Right atrium auricular region (tissue), 2 donors: Measurements from ENCODE around the gene DNAJA3. TPM values are rescaled to one million over a fixed set of nuclear protein-coding genes. Genes with fewer than 3 reads are reported as not detected.

ENCODE experiments used
- DNase-seq: peaks from one replicate; pipeline ENCODE4 v3.0.0-alpha.2; 2019; ENCODE audit warnings: low spot score
- H3K27ac ChIP-seq, 2 donors: fragments of 200-600 bp; sonication (generic); 1 replicate in 1 of 2; 2 replicates in 1 of 2; pipeline ENCODE4 v1.5.1; 2016 to 2019
- H3K27me3 ChIP-seq, 2 donors: fragments of 200-600 bp; sonication (generic); one replicate each; pipeline versions ENCODE4 v1.5.1 to v1.6.0; 2017 to 2019
- H3K36me3 ChIP-seq: fragments of 200-600 bp; sonication (generic); one replicate; pipeline ENCODE4 v1.5.1; 2016
- H3K4me1 ChIP-seq, 2 donors: fragments of 200-600 bp; sonication (generic); one replicate each; pipeline versions ENCODE4 v1.5.1 to v1.6.0; 2017 to 2019
- H3K4me3 ChIP-seq, 2 donors: fragments of 200-600 bp; sonication (generic); 1 replicate in 1 of 2; 2 replicates in 1 of 2; pipeline ENCODE4 v1.5.1; 2017 to 2019; ENCODE audit warnings: mild to moderate bottlenecking in 1 of 2, moderate library complexity in 1 of 2
- H3K9me3 ChIP-seq, 2 donors: fragments of 200-600 bp; sonication (generic); one replicate each; pipeline ENCODE4 v1.5.1; 2019
- total RNA-seq, 2 donors: library from RNA; depleted of rRNA; stranded (reverse); fragments of >200 nt; gene quantifications; one replicate each; pipeline ENCODE4 v1.1.0, GENCODE V29; 2016
- TF ChIP-seq, protein P1 (sequence below), 2 donors: fragments of 200-600 bp; sonication (generic); IDR thresholded peaks; one replicate each; pipeline ENCODE4 v1.5.1; 2019; ENCODE audit warnings: antibody characterized with exemption in 2 of 2

Gene DNAJA3
- total RNA-seq, 2 donors from 2014 or later: 47.6 to 50.5 TPM

DNA sequence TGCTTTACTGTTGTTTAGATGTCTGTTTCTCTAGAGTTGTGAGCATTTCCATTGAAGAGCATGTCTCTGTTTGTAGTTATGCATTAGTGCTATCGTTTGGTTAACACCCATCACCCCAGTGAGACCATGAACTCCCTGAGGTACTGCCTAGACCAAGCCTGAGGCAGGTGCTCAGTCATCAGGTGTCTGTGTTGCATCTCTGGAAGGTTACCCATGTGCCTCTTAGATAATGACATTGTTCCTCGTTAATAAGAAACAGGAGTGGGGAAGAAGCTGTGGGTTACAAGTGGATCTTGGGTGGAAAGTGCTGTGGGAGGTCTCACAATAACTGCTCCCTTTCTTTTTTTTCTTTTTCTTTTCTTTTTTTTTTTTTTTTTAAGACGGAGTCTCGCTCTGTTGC is 18.3 kb downstream of the DNAJA3 start:
- H3K4me1 ChIP-seq: no peaks in the 10 kb centered on the region
- no peak overlapping the region for H3K27ac ChIP-seq
- TF ChIP-seq, protein P1, sequence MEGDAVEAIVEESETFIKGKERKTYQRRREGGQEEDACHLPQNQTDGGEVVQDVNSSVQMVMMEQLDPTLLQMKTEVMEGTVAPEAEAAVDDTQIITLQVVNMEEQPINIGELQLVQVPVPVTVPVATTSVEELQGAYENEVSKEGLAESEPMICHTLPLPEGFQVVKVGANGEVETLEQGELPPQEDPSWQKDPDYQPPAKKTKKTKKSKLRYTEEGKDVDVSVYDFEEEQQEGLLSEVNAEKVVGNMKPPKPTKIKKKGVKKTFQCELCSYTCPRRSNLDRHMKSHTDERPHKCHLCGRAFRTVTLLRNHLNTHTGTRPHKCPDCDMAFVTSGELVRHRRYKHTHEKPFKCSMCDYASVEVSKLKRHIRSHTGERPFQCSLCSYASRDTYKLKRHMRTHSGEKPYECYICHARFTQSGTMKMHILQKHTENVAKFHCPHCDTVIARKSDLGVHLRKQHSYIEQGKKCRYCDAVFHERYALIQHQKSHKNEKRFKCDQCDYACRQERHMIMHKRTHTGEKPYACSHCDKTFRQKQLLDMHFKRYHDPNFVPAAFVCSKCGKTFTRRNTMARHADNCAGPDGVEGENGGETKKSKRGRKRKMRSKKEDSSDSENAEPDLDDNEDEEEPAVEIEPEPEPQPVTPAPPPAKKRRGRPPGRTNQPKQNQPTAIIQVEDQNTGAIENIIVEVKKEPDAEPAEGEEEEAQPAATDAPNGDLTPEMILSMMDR (IDR thresholded peaks at IDR 0.05): no peak
- DNase-seq: no peak
- H3K9me3 ChIP-seq: no peaks in the 10 kb centered on the region
- no peak overlapping the region for H3K4me3 ChIP-seq
- H3K36me3 ChIP-seq: peaks cover 100% of the 10 kb centered on the region
- H3K27me3 ChIP-seq: no peaks in the 10 kb centered on the region

DNA sequence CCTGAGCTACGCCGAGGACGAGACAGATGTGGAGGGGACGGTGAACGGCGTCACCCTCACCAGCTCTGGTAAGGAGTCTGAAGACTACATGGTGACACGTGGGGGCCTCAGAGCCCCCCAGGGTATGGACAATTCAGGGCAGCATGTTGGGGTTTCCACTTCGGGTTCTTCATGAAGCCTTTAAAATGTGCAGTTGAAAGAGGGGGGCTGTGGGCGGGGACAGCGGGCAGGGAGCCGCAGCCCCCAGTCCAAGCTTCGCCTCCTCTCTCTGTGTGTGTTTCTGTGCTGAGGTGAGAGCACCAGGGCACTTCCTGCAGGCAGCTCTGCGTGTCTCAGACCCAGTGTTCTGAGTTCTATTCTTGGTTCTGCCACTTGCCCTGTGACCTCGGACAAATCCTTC is 24.8 kb downstream of the DNAJA3 start:
- Histone ChIP-seq H3K36me3 (peaks cover 91% of the 10 kb centered on the region), H3K4me3 (no peak overlapping the region), H3K27me3 (no peaks in the 10 kb centered on the region), H3K27ac (no peak overlapping the region), H3K4me1 (no peaks in the 10 kb centered on the region), H3K9me3 (no peaks in the 10 kb centered on the region)
- TF ChIP-seq, protein P1 (IDR thresholded peaks at IDR 0.05): no peak
- no peak for DNase-seq

DNA sequence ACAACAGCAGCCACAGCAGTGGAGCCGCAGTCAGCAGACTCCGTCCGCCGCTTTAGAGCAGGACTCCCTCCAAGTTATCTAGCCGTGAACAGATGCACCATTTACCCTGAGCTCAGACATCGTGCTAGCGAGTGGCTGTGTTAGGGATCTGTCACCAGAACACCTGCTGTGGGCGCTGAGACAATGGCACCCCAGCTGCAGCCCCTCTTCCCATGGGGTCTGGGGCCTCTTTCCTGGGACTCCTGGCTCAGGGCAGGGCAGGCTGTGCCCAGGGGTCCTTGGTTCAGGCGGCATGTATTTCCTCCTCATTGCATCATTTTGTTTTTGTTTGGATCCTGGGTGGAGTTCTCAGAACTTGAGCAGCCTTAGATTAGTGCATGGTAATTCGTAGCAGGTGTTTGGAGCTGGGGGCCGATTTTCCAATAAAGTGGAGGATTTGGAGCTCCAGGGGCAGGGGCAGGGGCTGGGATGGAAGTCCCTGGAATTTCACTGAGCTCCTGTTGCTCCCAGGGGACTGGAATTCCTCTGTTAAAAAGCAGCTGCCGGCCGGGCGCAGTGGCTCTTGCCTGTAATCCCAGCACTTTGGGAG is 25.4 kb downstream of the DNAJA3 start:
- Histone ChIP-seq H3K36me3 (peaks cover 91% of the 10 kb centered on the region), H3K4me3 (no peak overlapping the region), H3K4me1 (no peaks in the 10 kb centered on the region), H3K27me3 (no peaks in the 10 kb centered on the region), H3K27ac (no peak overlapping the region), H3K9me3 (no peaks in the 10 kb centered on the region)
- TF ChIP-seq, protein P1 (IDR thresholded peaks at IDR 0.05): no peak
- no peak for DNase-seq

DNA sequence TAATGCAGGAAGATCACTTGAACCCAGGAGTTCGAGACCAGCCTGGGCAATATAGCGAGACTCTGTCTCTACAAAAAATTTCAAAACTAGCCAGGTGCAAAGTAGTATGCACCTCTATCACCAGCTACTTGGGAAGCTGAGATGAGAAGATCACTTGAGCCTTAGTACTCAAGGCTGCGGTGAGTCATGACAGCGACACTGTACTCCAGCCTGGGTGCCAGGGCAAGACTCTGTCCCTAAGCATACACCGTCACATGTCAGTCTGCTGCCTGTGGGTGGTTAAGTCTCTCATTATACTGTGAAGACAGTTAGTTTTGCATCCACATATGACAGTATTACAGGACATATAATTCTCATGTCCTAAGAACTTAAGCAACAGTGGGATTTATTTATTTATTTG is 27.0 kb downstream of the DNAJA3 start:
- Histone ChIP-seq H3K27me3 (no peaks in the 10 kb centered on the region), H3K27ac (no peak overlapping the region), H3K9me3 (no peaks in the 10 kb centered on the region), H3K4me3 (no peak overlapping the region), H3K4me1 (no peaks in the 10 kb centered on the region), H3K36me3 (peaks cover 91% of the 10 kb centered on the region)
- TF ChIP-seq, protein P1 (IDR thresholded peaks at IDR 0.05): no peak
- DNase-seq: no peak

DNA sequence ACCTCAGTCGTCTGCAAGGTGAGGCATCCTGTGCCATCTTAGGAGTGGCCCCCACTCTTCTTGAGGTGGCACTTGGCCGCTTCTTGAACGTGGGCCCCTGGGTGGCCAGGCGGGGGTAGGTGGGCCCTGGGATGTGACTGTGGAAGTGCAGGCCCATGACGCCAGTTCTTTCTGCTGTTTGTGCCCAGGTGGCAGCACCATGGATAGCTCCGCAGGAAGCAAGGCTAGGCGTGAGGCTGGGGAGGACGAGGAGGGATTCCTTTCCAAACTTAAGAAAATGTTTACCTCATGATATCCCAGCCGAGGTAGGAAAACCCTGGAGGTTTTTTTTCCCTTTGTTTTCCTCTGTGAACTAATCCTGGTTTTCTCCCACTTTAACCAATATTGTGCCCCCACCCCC is 29.0 kb downstream of the DNAJA3 start:
- no peaks in the 10 kb centered on the region for H3K9me3 ChIP-seq
- no peak overlapping the region for H3K27ac ChIP-seq
- H3K4me1 ChIP-seq: no peaks in the 10 kb centered on the region
- no peaks in the 10 kb centered on the region for H3K27me3 ChIP-seq
- no peak overlapping the region for H3K4me3 ChIP-seq
- no peak for DNase-seq
- TF ChIP-seq, protein P1 (IDR thresholded peaks at IDR 0.05): no peak
- peaks cover 73% of the 10 kb centered on the region for H3K36me3 ChIP-seq

DNA sequence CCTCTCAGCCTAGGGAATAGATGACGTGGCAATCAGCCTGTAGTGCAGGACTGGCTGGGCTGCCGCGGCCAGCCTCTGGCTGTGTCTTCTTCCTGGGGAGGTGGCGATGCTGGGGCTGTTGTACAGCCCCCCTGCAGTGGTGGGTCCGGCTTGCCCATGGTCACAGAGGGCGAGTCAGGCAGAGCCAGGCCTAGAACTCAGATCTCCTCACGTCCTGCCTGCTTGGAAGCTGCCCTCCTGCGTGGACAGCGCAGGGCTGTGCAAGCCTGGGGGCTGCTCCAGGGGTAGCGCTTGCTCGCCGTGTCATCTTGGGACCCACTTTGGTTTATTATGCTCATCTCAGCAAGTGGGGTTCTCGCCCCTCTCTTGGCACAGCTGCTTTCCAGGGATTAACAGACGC is 29.4 kb downstream of the DNAJA3 start:
- H3K27ac ChIP-seq: no peak overlapping the region
- no peaks in the 10 kb centered on the region for H3K27me3 ChIP-seq
- peaks cover 69% of the 10 kb centered on the region for H3K36me3 ChIP-seq
- no peaks in the 10 kb centered on the region for H3K9me3 ChIP-seq
- no peak overlapping the region for H3K4me3 ChIP-seq
- TF ChIP-seq, protein P1 (IDR thresholded peaks at IDR 0.05): no peak
- DNase-seq: no peak
- H3K4me1 ChIP-seq: no peaks in the 10 kb centered on the region
